ENCODE results near the gene ALG1.

- no peak for TF ChIP-seq POLR2A (IDR thresholded peaks at IDR 0.05)
- TF ChIP-seq, protein P1, sequence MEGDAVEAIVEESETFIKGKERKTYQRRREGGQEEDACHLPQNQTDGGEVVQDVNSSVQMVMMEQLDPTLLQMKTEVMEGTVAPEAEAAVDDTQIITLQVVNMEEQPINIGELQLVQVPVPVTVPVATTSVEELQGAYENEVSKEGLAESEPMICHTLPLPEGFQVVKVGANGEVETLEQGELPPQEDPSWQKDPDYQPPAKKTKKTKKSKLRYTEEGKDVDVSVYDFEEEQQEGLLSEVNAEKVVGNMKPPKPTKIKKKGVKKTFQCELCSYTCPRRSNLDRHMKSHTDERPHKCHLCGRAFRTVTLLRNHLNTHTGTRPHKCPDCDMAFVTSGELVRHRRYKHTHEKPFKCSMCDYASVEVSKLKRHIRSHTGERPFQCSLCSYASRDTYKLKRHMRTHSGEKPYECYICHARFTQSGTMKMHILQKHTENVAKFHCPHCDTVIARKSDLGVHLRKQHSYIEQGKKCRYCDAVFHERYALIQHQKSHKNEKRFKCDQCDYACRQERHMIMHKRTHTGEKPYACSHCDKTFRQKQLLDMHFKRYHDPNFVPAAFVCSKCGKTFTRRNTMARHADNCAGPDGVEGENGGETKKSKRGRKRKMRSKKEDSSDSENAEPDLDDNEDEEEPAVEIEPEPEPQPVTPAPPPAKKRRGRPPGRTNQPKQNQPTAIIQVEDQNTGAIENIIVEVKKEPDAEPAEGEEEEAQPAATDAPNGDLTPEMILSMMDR (IDR thresholded peaks at IDR 0.05): no peak
- TF ChIP-seq EP300 (IDR thresholded peaks at IDR 0.05): no peak
Measured at GRCh38 chr16:5108505-5109158, 37.0 kb downstream of the ALG1 start.
